ENCODE data around the gene LAMP1. TPM values are rescaled to one million over a fixed set of nuclear protein-coding genes. Genes with fewer than 3 reads are reported as not detected.
"Not testable (repeated sequence)": the region's sequence is repeated elsewhere in the genome, so short reads cannot be mapped to it uniquely, and the experiment has no call there.

Gene LAMP1
- total RNA-seq, 1 donor from 2014 or later, result 98.6 TPM

- intact Hi-C loops (cut with micrococcal nuclease), result no loop called here
- DNase-seq (no peak), ATAC-seq (no peak)
Observed at GRCh38 chr13:113367020-113367560, 70.1 kb downstream of the LAMP1 start.

- intact Hi-C loops (cut with micrococcal nuclease), result no loop called here
- ATAC-seq (no peak), DNase-seq (no peak)
Observed at GRCh38 chr13:113367771-113368170, 70.7 kb downstream of the LAMP1 start.

- ATAC-seq; intact Hi-C loops (cut with micrococcal nuclease); DNase-seq: not testable (repeated sequence)
Observed at GRCh38 chr13:113368353-113368752, 71.3 kb downstream of the LAMP1 start.

GRCh38 chr13:113369189-113369588 is 72.2 kb downstream of the LAMP1 start:
- no peak for ATAC-seq
- DNase-seq, result no peak
- intact Hi-C loops (cut with micrococcal nuclease), result no loop called here

GRCh38 chr13:113369881-113370280 is 72.8 kb downstream of the LAMP1 start:
- DNase-seq (no peak), ATAC-seq (no peak)
- intact Hi-C loops (cut with micrococcal nuclease), result no loop called here

- intact Hi-C loops (cut with micrococcal nuclease), result no loop called here
- ATAC-seq (no peak), DNase-seq (no peak)
Observed at GRCh38 chr13:113371061-113371460, 74.0 kb downstream of the LAMP1 start.

GRCh38 chr13:113371701-113372100 is 74.7 kb downstream of the LAMP1 start:
- ATAC-seq; DNase-seq; intact Hi-C loops (cut with micrococcal nuclease): not testable (repeated sequence)

Small RNA genes within 50 kb of the gene (microRNA-seq; reads per million reads assigned to microRNA genes)
- gene MIR8075 (ENCODE audit: borderline number of aligned reads), result not detected

Other genes with a start within 250 kb of the LAMP1 start
- gene F7, start 191.4 kb upstream of the LAMP1 start, total RNA-seq, result not detected
- 7.1 TPM for gene F10, start 174.4 kb upstream of the LAMP1 start, total RNA-seq
- not detected for gene PROZ, start 138.6 kb upstream of the LAMP1 start, total RNA-seq
- 61.3 TPM for gene PCID2, start 88.6 kb upstream of the LAMP1 start, total RNA-seq
- gene CUL4A, start 87.6 kb upstream of the LAMP1 start, total RNA-seq, result 160 TPM
- 0.94 TPM for gene GRTP1, start 66.9 kb downstream of the LAMP1 start, total RNA-seq
- 442 TPM for gene ADPRHL1, start 156.2 kb downstream of the LAMP1 start, total RNA-seq
- gene DCUN1D2, start 193.5 kb downstream of the LAMP1 start, total RNA-seq, result 242 TPM